ENCODE results near the gene KCNE1. TPM values are rescaled to one million over a fixed set of nuclear protein-coding genes. Genes with fewer than 3 reads are reported as not detected.

The KCNE1 gene
- total RNA-seq, 1 experiment from 2014 or later: not detected

- TF ChIP-seq POLR2AphosphoS5 (IDR thresholded peaks at IDR 0.05; ENCODE audit: low read depth, low read length) (no peak), SIN3A (IDR thresholded peaks at IDR 0.05; ENCODE audit: borderline replicate concordance, insufficient read depth, low read depth, low read length) (no peak), TCF7L2 (IDR thresholded peaks at IDR 0.05; ENCODE audit: low read depth, low read length) (no peak)
- TF ChIP-seq, protein P1, sequence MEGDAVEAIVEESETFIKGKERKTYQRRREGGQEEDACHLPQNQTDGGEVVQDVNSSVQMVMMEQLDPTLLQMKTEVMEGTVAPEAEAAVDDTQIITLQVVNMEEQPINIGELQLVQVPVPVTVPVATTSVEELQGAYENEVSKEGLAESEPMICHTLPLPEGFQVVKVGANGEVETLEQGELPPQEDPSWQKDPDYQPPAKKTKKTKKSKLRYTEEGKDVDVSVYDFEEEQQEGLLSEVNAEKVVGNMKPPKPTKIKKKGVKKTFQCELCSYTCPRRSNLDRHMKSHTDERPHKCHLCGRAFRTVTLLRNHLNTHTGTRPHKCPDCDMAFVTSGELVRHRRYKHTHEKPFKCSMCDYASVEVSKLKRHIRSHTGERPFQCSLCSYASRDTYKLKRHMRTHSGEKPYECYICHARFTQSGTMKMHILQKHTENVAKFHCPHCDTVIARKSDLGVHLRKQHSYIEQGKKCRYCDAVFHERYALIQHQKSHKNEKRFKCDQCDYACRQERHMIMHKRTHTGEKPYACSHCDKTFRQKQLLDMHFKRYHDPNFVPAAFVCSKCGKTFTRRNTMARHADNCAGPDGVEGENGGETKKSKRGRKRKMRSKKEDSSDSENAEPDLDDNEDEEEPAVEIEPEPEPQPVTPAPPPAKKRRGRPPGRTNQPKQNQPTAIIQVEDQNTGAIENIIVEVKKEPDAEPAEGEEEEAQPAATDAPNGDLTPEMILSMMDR (IDR thresholded peaks at IDR 0.05): no peak; the same call in 1 of the 2 replicates
- TF ChIP-seq, protein P2, sequence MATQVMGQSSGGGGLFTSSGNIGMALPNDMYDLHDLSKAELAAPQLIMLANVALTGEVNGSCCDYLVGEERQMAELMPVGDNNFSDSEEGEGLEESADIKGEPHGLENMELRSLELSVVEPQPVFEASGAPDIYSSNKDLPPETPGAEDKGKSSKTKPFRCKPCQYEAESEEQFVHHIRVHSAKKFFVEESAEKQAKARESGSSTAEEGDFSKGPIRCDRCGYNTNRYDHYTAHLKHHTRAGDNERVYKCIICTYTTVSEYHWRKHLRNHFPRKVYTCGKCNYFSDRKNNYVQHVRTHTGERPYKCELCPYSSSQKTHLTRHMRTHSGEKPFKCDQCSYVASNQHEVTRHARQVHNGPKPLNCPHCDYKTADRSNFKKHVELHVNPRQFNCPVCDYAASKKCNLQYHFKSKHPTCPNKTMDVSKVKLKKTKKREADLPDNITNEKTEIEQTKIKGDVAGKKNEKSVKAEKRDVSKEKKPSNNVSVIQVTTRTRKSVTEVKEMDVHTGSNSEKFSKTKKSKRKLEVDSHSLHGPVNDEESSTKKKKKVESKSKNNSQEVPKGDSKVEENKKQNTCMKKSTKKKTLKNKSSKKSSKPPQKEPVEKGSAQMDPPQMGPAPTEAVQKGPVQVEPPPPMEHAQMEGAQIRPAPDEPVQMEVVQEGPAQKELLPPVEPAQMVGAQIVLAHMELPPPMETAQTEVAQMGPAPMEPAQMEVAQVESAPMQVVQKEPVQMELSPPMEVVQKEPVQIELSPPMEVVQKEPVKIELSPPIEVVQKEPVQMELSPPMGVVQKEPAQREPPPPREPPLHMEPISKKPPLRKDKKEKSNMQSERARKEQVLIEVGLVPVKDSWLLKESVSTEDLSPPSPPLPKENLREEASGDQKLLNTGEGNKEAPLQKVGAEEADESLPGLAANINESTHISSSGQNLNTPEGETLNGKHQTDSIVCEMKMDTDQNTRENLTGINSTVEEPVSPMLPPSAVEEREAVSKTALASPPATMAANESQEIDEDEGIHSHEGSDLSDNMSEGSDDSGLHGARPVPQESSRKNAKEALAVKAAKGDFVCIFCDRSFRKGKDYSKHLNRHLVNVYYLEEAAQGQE (IDR thresholded peaks at IDR 0.05; ENCODE audit: insufficient read depth in 1 of 2, low read depth in 2 of 2, low read length in 1 of 2): no peak
- POLR2A ChIA-PET: no interaction called here
- in situ Hi-C loops (cut with HindIII; ENCODE audit: low pct_unique_long_range_greater_than_20kb, low sequenced_read_pairs) (no loop called here), intact Hi-C loops (cut with micrococcal nuclease; ENCODE audit: unreplicated experiment) (no loop called here)
- no peak overlapping the region for H3K27ac ChIP-seq (ENCODE audit: low read length)
- no peaks in the 10 kb centered on the region for H3K27me3 ChIP-seq (ENCODE audit: control insufficient read depth, insufficient read depth, low read length)
- DNase-seq (ENCODE audit: low read depth, low spot score) (no peak), ATAC-seq (no peak)
- no peak overlapping the region for H3K4me3 ChIP-seq (ENCODE audit: low read depth in 2 of 2, low read length in 2 of 2)
- BruUV-seq (replicated peaks): no TSS peak
- no peaks in the 10 kb centered on the region for H3K36me3 ChIP-seq (ENCODE audit: control insufficient read depth, insufficient read depth, low read length)
- CTCF ChIA-PET: interaction anchor here (0.7 kb wide), 1 partner anchor 9 kb away, joined by 3 read pairs; no protein-coding TSS in a partner anchor
- H3K9me3 ChIP-seq (ENCODE audit: control insufficient read depth, insufficient read depth, low read depth, low read length): no peaks in the 10 kb centered on the region
- H3K4me1 ChIP-seq (ENCODE audit: control insufficient read depth, insufficient read depth, low read length): no peaks in the 10 kb centered on the region
Measured at GRCh38 chr21:34509151-34509550, 2.9 kb downstream of the KCNE1 start.

GRCh38 chr21:34504595-34504994 is 7.4 kb downstream of the KCNE1 start:
- ATAC-seq (no peak), DNase-seq (ENCODE audit: low read depth, low spot score) (no peak)
- intact Hi-C loops (cut with micrococcal nuclease; ENCODE audit: unreplicated experiment) (no loop called here), in situ Hi-C loops (cut with HindIII; ENCODE audit: low pct_unique_long_range_greater_than_20kb, low sequenced_read_pairs) (no loop called here)
- Histone ChIP-seq H3K4me1 (ENCODE audit: control insufficient read depth, insufficient read depth, low read length) (no peaks in the 10 kb centered on the region), H3K9me3 (ENCODE audit: control insufficient read depth, insufficient read depth, low read depth, low read length) (no peaks in the 10 kb centered on the region), H3K27me3 (ENCODE audit: control insufficient read depth, insufficient read depth, low read length) (no peaks in the 10 kb centered on the region), H3K36me3 (ENCODE audit: control insufficient read depth, insufficient read depth, low read length) (no peaks in the 10 kb centered on the region), H3K27ac (ENCODE audit: low read length) (no peak overlapping the region), H3K4me3 (ENCODE audit: low read depth in 2 of 2, low read length in 2 of 2) (no peak overlapping the region)
- CTCF ChIA-PET: no interaction called here
- POLR2A ChIA-PET: no interaction called here
- BruUV-seq (replicated peaks): no TSS peak
- TF ChIP-seq TCF7L2 (IDR thresholded peaks at IDR 0.05; ENCODE audit: low read depth, low read length) (no peak), SIN3A (IDR thresholded peaks at IDR 0.05; ENCODE audit: borderline replicate concordance, insufficient read depth, low read depth, low read length) (no peak), POLR2AphosphoS5 (IDR thresholded peaks at IDR 0.05; ENCODE audit: low read depth, low read length) (no peak)
- TF ChIP-seq, protein P1 (IDR thresholded peaks at IDR 0.05): no peak
- TF ChIP-seq, protein P2 (IDR thresholded peaks at IDR 0.05; ENCODE audit: insufficient read depth in 1 of 2, low read depth in 2 of 2, low read length in 1 of 2): no peak

Measured in Panc1 (cell line).